ENCODE data around the gene DRD4. TPM values are rescaled to one million over a fixed set of nuclear protein-coding genes. Genes with fewer than 3 reads are reported as not detected.

The DRD4 gene
- total and polyA plus RNA-seq, 2 of the 8 experiments (the other 6 are each of a cell fraction or from before 2014, with no cell fraction given) = 3.4 to 4.9 TPM

DNA sequence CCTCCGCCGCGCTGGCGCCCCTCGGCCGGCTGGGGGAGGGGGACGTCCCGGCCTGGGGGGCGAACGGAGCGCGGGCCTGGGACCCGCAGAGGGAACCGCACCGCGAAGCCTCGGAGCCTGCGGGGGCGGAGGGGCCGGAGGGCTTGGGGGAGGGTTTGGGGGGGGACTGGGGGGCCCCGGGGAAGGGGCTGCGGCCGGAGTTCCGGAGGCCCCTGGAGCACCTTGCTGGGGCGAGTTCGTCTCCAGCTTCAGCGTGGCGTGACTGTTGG, 9.8 kb upstream of the DRD4 start:
- no peak overlapping the region for H3K9ac ChIP-seq (replicated peaks in 1 of 4; ENCODE audit: extremely low read depth in 1 of 4, low read depth in 3 of 4, low read length in 3 of 4)
- peak overlapping the region in 1 of 2 experiments; percentile 42; a peak in 1 of 4 replicates for H3K4me2 ChIP-seq (ENCODE audit: insufficient read depth in 1 of 2, low read depth in 2 of 2, low read length in 2 of 2)
- H3K23me2 ChIP-seq (ENCODE audit: low read depth, low read length) = no peaks in the 10 kb centered on the region; the same call in 1 of the 2 replicates
- H4K8ac ChIP-seq (ENCODE audit: extremely low read depth, insufficient read depth, low read length) = no peak overlapping the region
- H3K36me3 ChIP-seq (ENCODE audit: control insufficient read depth in 2 of 4, insufficient read depth in 4 of 4, low read length in 3 of 4) = no peaks in the 10 kb centered on the region
- no peak for DNase-seq (ENCODE audit: low read depth in 1 of 2, low spot score in 2 of 2)
- H3K14ac ChIP-seq (ENCODE audit: insufficient read length) = no peak overlapping the region
- H2AK5ac ChIP-seq (ENCODE audit: low read depth, low read length) = no peak overlapping the region
- TF ChIP-seq HDAC2 (IDR thresholded peaks at IDR 0.05; ENCODE audit: borderline replicate concordance in 1 of 2, low read depth in 2 of 2, low read length in 2 of 2) (no peak), TEAD4 (IDR thresholded peaks at IDR 0.05; ENCODE audit: low read depth, low read length) (no peak), RXRA (IDR thresholded peaks at IDR 0.05; ENCODE audit: insufficient read depth, low read depth, low read length) (no peak), NRF1 (IDR thresholded peaks at IDR 0.05; ENCODE audit: low read depth, low read length) (no peak), RBBP5 (IDR thresholded peaks at IDR 0.05; ENCODE audit: borderline replicate concordance, low read depth, low read length) (no peak), CREB1 (IDR thresholded peaks at IDR 0.05) (no peak), ASH2L (IDR thresholded peaks at IDR 0.05; ENCODE audit: low read length) (no peak), ZNF274 (IDR thresholded peaks at IDR 0.05; ENCODE audit: borderline replicate concordance, extremely low read depth, low read length) (no peak), RNF2 (IDR thresholded peaks at IDR 0.05; ENCODE audit: borderline replicate concordance, low read depth, low read length, missing control alignments, poor library complexity, severe bottlenecking) (no peak), POLR2AphosphoS5 (IDR thresholded peaks at IDR 0.05; ENCODE audit: low read depth, low read length) (no peak), MAFK (IDR thresholded peaks at IDR 0.05; ENCODE audit: low read depth, low read length) (no peak), POLR2A (IDR thresholded peaks at IDR 0.05; ENCODE audit: control extremely low read depth in 1 of 2, low read depth in 2 of 2, low read length in 2 of 2) (no peak), JUND (IDR thresholded peaks at IDR 0.05; ENCODE audit: low read length) (no peak)
- TF ChIP-seq, protein P1, sequence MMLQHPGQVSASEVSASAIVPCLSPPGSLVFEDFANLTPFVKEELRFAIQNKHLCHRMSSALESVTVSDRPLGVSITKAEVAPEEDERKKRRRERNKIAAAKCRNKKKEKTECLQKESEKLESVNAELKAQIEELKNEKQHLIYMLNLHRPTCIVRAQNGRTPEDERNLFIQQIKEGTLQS (IDR thresholded peaks at IDR 0.05; ENCODE audit: insufficient read depth, low read depth, low read length) = no peak
- H3K4me3 ChIP-seq (ENCODE audit: extremely low read depth in 1 of 4, insufficient read depth in 2 of 4, low read depth in 3 of 4, low read length in 4 of 4) = peak overlapping the region in 2 of 4 experiments; percentile 17 to 45; a peak in 3 of 8 replicates
- FAIRE-seq = no peak
- no peak overlapping the region for H4K5ac ChIP-seq (ENCODE audit: insufficient read length, low read depth, low read length)
- no peaks in the 10 kb centered on the region for H3K79me1 ChIP-seq (ENCODE audit: low read depth, low read length)
- WGBS, 2 experiments (ENCODE audit: extremely low coverage in 1 of 2, insufficient coverage in 1 of 2, insufficient read length in 1 of 2, insufficient replicate concordance in 2 of 2, low coverage in 1 of 2, low lambda C conversion rate in 2 of 2, missing lambda C conversion rate in 1 of 2) = 28% methylated on average over 4 of the region's 28 CpGs; no CpG with 5 or more reads in 1 of the 2 experiments
- no peak overlapping the region for H2AFZ ChIP-seq (ENCODE audit: low read length)
- H3K27ac ChIP-seq (ENCODE audit: low read depth, low read length) = no peak overlapping the region
- H2BK5ac ChIP-seq (ENCODE audit: low read depth, low read length) = no peak overlapping the region
- POLR2A ChIA-PET (ENCODE audit: partially characterized antibody) = interaction anchor here (0.8 to 2.5 kb wide), 8 partner anchors 9 to 234 kb away, joined by 3 to 8 read pairs (median 5); partner anchors contain the start of genes DRD4, IRF7 and LRRC56
- H3K4ac ChIP-seq (replicated peaks; ENCODE audit: insufficient read length, low read depth, low read length) = no peak overlapping the region
- peaks cover 0 to 6% (median under 1%) of the 10 kb centered on the region in 4 experiments; a peak in 2 of 7 replicates for H3K4me1 ChIP-seq (replicated peaks in 1 of 4; ENCODE audit: control insufficient read depth in 3 of 4, insufficient read depth in 4 of 4, low read length in 3 of 4)
- H2BK20ac ChIP-seq (ENCODE audit: low read length) = no peak overlapping the region
- no peak overlapping the region for H2BK120ac ChIP-seq (replicated peaks; ENCODE audit: low read depth, low read length)
- CTCF ChIA-PET (ENCODE audit: partially characterized antibody) = interaction anchor here (1.1 to 1.5 kb wide), 2 partner anchors 31 to 35 kb away, joined by 3 read pairs; no protein-coding TSS in a partner anchor
- H2BK12ac ChIP-seq (ENCODE audit: low read depth, low read length) = no peak overlapping the region
- no peak overlapping the region for H3K56ac ChIP-seq (replicated peaks; ENCODE audit: insufficient read length, low read depth, low read length)
- no peak overlapping the region for H3K18ac ChIP-seq (ENCODE audit: extremely low read depth, low read length)
- peaks cover 3 to 14% (median 10%) of the 10 kb centered on the region in 4 experiments; a peak in 6 of 7 replicates for H3K27me3 ChIP-seq (replicated peaks in 1 of 4; ENCODE audit: control insufficient read depth in 3 of 4, extremely low read depth in 1 of 4, insufficient read depth in 3 of 4, low read length in 3 of 4)
- H3K23ac ChIP-seq (ENCODE audit: insufficient read length) = no peak overlapping the region
- H3K9me3 ChIP-seq (ENCODE audit: insufficient read depth in 2 of 2, low read depth in 1 of 2, low read length in 1 of 2) = no peaks in the 10 kb centered on the region
- no peak overlapping the region for H2BK15ac ChIP-seq (ENCODE audit: low read length)
- H4K20me1 ChIP-seq (replicated peaks in 1 of 2; ENCODE audit: control insufficient read depth in 1 of 2, insufficient read depth in 2 of 2, low read length in 2 of 2) = peaks cover 0 to 7% of the 10 kb centered on the region in 2 experiments
- H4K91ac ChIP-seq (replicated peaks; ENCODE audit: insufficient read length, low read length) = no peak overlapping the region
- H3K79me2 ChIP-seq (ENCODE audit: control insufficient read depth in 1 of 2, insufficient read depth in 2 of 2, low read length in 2 of 2) = no peaks in the 10 kb centered on the region

Data from H1 (cell line).